Measurements from ENCODE around the gene SEPTIN5. TPM values are rescaled to one million over a fixed set of nuclear protein-coding genes. Genes with fewer than 3 reads are reported as not detected.
"Not testable (repeated sequence)": the region's sequence is repeated elsewhere in the genome, so short reads cannot be mapped to it uniquely, and the experiment has no call there.

SEPTIN5 gene
- total and polyA plus RNA-seq, 4 experiments from 2014 or later: not detected

GRCh38 chr22:19693581-19693980 is 20.7 kb upstream of the SEPTIN5 start:
- Mint-ChIP-seq H3K36me3 (no peaks in the 10 kb centered on the region), H3K9me3 (no peaks in the 10 kb centered on the region), H3K4me1 (no peaks in the 10 kb centered on the region), H3K27ac (no peak overlapping the region), H3K4me3 (no peak overlapping the region), H3K27me3 (peaks cover 10% of the 10 kb centered on the region in 2 donors)
- Histone ChIP-seq H3K4me3 (ENCODE audit: low read length in 2 of 2) (no peak overlapping the region), H3K27ac (ENCODE audit: low read depth, low read length) (no peak overlapping the region), H3K27me3 (ENCODE audit: insufficient read depth, low read length) (no peaks in the 10 kb centered on the region), H3K36me3 (ENCODE audit: insufficient read depth, low read length) (no peaks in the 10 kb centered on the region), H3K4me1 (ENCODE audit: insufficient read depth, low read length) (no peaks in the 10 kb centered on the region), H3K9me3 (ENCODE audit: control insufficient read depth in 1 of 2, low read length in 2 of 2) (no peaks in the 10 kb centered on the region)
- POLR2A ChIA-PET (ENCODE audit: partially characterized antibody): no interaction called here
- DNase-seq: no peak
- intact Hi-C loops (cut with micrococcal nuclease): no loop called here
- CTCF ChIA-PET (ENCODE audit: partially characterized antibody): no interaction called here

- Histone ChIP-seq H3K27ac (ENCODE audit: low read depth, low read length) (no peak overlapping the region), H3K9me3 (ENCODE audit: control insufficient read depth in 1 of 2, low read length in 2 of 2) (no peaks in the 10 kb centered on the region), H3K4me3 (ENCODE audit: low read length in 2 of 2) (no peak overlapping the region), H3K4me1 (ENCODE audit: insufficient read depth, low read length) (no peaks in the 10 kb centered on the region), H3K36me3 (ENCODE audit: insufficient read depth, low read length) (no peaks in the 10 kb centered on the region), H3K27me3 (ENCODE audit: insufficient read depth, low read length) (no peaks in the 10 kb centered on the region)
- no peaks in the 10 kb centered on the region for H3K4me1 Mint-ChIP-seq
- H3K27ac Mint-ChIP-seq: no peak overlapping the region
- POLR2A ChIA-PET (ENCODE audit: partially characterized antibody): no interaction called here
- no peaks in the 10 kb centered on the region for H3K36me3 Mint-ChIP-seq
- peak overlapping the region in 1 of 8 donors; percentile 15 for H3K4me3 Mint-ChIP-seq
- intact Hi-C loops (cut with micrococcal nuclease): no loop called here
- no peaks in the 10 kb centered on the region for H3K9me3 Mint-ChIP-seq
- DNase-seq: no peak
- peaks cover 10% of the 10 kb centered on the region in 2 donors for H3K27me3 Mint-ChIP-seq
- CTCF ChIA-PET (ENCODE audit: partially characterized antibody): interaction anchor here (0.7 kb wide), 1 partner anchor 413 kb away, joined by 3 read pairs; no protein-coding TSS in a partner anchor
These were observed 20.2 kb upstream of the SEPTIN5 start for GRCh38 chr22:19693981-19694670.

GRCh38 chr22:19694696-19695095 is 19.6 kb upstream of the SEPTIN5 start:
- Mint-ChIP-seq H3K4me3 (no peak overlapping the region), H3K27me3 (peaks cover 10% of the 10 kb centered on the region in 2 donors), H3K4me1 (no peaks in the 10 kb centered on the region), H3K36me3 (no peaks in the 10 kb centered on the region), H3K27ac (no peak overlapping the region), H3K9me3 (no peaks in the 10 kb centered on the region)
- no peaks in the 10 kb centered on the region for H3K27me3 ChIP-seq (ENCODE audit: insufficient read depth, low read length)
- H3K4me3 ChIP-seq (ENCODE audit: low read length in 2 of 2): no peak overlapping the region
- no peaks in the 10 kb centered on the region for H3K36me3 ChIP-seq (ENCODE audit: insufficient read depth, low read length)
- H3K4me1 ChIP-seq (ENCODE audit: insufficient read depth, low read length): no peaks in the 10 kb centered on the region
- no peak overlapping the region for H3K27ac ChIP-seq (ENCODE audit: low read depth, low read length)
- H3K9me3 ChIP-seq (ENCODE audit: control insufficient read depth in 1 of 2, low read length in 2 of 2): no peaks in the 10 kb centered on the region
- DNase-seq: no peak
- ChIA-PET POLR2A (ENCODE audit: partially characterized antibody) (no interaction called here), CTCF (ENCODE audit: partially characterized antibody) (interaction anchor here (0.7 kb wide), 1 partner anchor 413 kb away, joined by 3 read pairs; no protein-coding TSS in a partner anchor)
- intact Hi-C loops (cut with micrococcal nuclease): no loop called here

- no peak overlapping the region for H3K4me3 ChIP-seq (ENCODE audit: low read length in 2 of 2)
- H3K36me3 Mint-ChIP-seq: no peaks in the 10 kb centered on the region
- H3K27me3 Mint-ChIP-seq: peaks cover 6 to 8% of the 10 kb centered on the region in 2 donors
- H3K27me3 ChIP-seq (ENCODE audit: insufficient read depth, low read length): no peaks in the 10 kb centered on the region
- no peak overlapping the region for H3K27ac Mint-ChIP-seq
- no peaks in the 10 kb centered on the region for H3K36me3 ChIP-seq (ENCODE audit: insufficient read depth, low read length)
- H3K27ac ChIP-seq (ENCODE audit: low read depth, low read length): no peak overlapping the region
- no peak for DNase-seq
- intact Hi-C loops (cut with micrococcal nuclease): no loop called here
- CTCF ChIA-PET (ENCODE audit: partially characterized antibody): no interaction called here
- no peaks in the 10 kb centered on the region for H3K9me3 ChIP-seq (ENCODE audit: control insufficient read depth in 1 of 2, low read length in 2 of 2)
- no peaks in the 10 kb centered on the region for H3K4me1 ChIP-seq (ENCODE audit: insufficient read depth, low read length)
- POLR2A ChIA-PET (ENCODE audit: partially characterized antibody): no interaction called here
- H3K4me3 Mint-ChIP-seq: no peak overlapping the region
- no peaks in the 10 kb centered on the region for H3K9me3 Mint-ChIP-seq
- H3K4me1 Mint-ChIP-seq: no peaks in the 10 kb centered on the region
These were observed 17.6 kb upstream of the SEPTIN5 start for GRCh38 chr22:19696504-19697276.

GRCh38 chr22:19697871-19698270 is 16.4 kb upstream of the SEPTIN5 start:
- CTCF ChIA-PET (ENCODE audit: partially characterized antibody); H3K4me1 ChIP-seq (ENCODE audit: insufficient read depth, low read length); H3K4me3 ChIP-seq (ENCODE audit: low read length in 2 of 2); POLR2A ChIA-PET (ENCODE audit: partially characterized antibody); DNase-seq; H3K27ac ChIP-seq (ENCODE audit: low read depth, low read length); H3K4me3 Mint-ChIP-seq; H3K27me3 Mint-ChIP-seq; H3K36me3 ChIP-seq (ENCODE audit: insufficient read depth, low read length); intact Hi-C loops (cut with micrococcal nuclease); H3K9me3 ChIP-seq (ENCODE audit: control insufficient read depth in 1 of 2, low read length in 2 of 2); H3K27ac Mint-ChIP-seq; H3K9me3 Mint-ChIP-seq; H3K4me1 Mint-ChIP-seq; H3K27me3 ChIP-seq (ENCODE audit: insufficient read depth, low read length); H3K36me3 Mint-ChIP-seq: not testable (repeated sequence)

- Histone ChIP-seq H3K27ac (ENCODE audit: low read depth, low read length) (no peak overlapping the region), H3K27me3 (ENCODE audit: insufficient read depth, low read length) (no peaks in the 10 kb centered on the region), H3K4me1 (ENCODE audit: insufficient read depth, low read length) (no peaks in the 10 kb centered on the region), H3K9me3 (ENCODE audit: control insufficient read depth in 1 of 2, low read length in 2 of 2) (no peaks in the 10 kb centered on the region), H3K36me3 (ENCODE audit: insufficient read depth, low read length) (no peaks in the 10 kb centered on the region), H3K4me3 (ENCODE audit: low read length in 2 of 2) (no peak overlapping the region)
- peak overlapping the region in 1 of 7 donors; percentile 4 for H3K27ac Mint-ChIP-seq
- POLR2A ChIA-PET (ENCODE audit: partially characterized antibody): no interaction called here
- H3K4me3 Mint-ChIP-seq: no peak overlapping the region
- intact Hi-C loops (cut with micrococcal nuclease): no loop called here
- CTCF ChIA-PET (ENCODE audit: partially characterized antibody): no interaction called here
- H3K27me3 Mint-ChIP-seq: peaks cover 4 to 8% of the 10 kb centered on the region in 2 donors
- H3K9me3 Mint-ChIP-seq: no peaks in the 10 kb centered on the region
- H3K36me3 Mint-ChIP-seq: no peaks in the 10 kb centered on the region
- DNase-seq: no peak
- H3K4me1 Mint-ChIP-seq: no peaks in the 10 kb centered on the region
These were observed 13.4 kb upstream of the SEPTIN5 start for GRCh38 chr22:19700790-19701419.

GRCh38 chr22:19701420-19702145 is 12.7 kb upstream of the SEPTIN5 start:
- CTCF ChIA-PET (ENCODE audit: partially characterized antibody): no interaction called here
- no peaks in the 10 kb centered on the region for H3K4me1 Mint-ChIP-seq
- POLR2A ChIA-PET (ENCODE audit: partially characterized antibody): no interaction called here

More at GRCh38 chr22:19701420-19702145, 12.7 kb upstream of the SEPTIN5 start:
- intact Hi-C loops (cut with micrococcal nuclease): no loop called here
- Mint-ChIP-seq H3K9me3 (no peaks in the 10 kb centered on the region), H3K27me3 (peaks cover 0 to 4% of the 10 kb centered on the region in 2 donors), H3K36me3 (no peaks in the 10 kb centered on the region), H3K4me3 (no peak overlapping the region), H3K27ac (no peak overlapping the region)
- Histone ChIP-seq H3K4me1 (ENCODE audit: insufficient read depth, low read length) (no peaks in the 10 kb centered on the region), H3K4me3 (ENCODE audit: low read length in 2 of 2) (no peak overlapping the region), H3K36me3 (ENCODE audit: insufficient read depth, low read length) (no peaks in the 10 kb centered on the region), H3K27me3 (ENCODE audit: insufficient read depth, low read length) (no peaks in the 10 kb centered on the region), H3K9me3 (ENCODE audit: control insufficient read depth in 1 of 2, low read length in 2 of 2) (no peaks in the 10 kb centered on the region), H3K27ac (ENCODE audit: low read depth, low read length) (no peak overlapping the region)
- DNase-seq: no peak
